ENCODE results near the gene LGALS1. TPM values are rescaled to one million over a fixed set of nuclear protein-coding genes. Genes with fewer than 3 reads are reported as not detected.

LGALS1 gene
- total RNA-seq, 1 experiment from 2014 or later, result 32.8 TPM

DNA sequence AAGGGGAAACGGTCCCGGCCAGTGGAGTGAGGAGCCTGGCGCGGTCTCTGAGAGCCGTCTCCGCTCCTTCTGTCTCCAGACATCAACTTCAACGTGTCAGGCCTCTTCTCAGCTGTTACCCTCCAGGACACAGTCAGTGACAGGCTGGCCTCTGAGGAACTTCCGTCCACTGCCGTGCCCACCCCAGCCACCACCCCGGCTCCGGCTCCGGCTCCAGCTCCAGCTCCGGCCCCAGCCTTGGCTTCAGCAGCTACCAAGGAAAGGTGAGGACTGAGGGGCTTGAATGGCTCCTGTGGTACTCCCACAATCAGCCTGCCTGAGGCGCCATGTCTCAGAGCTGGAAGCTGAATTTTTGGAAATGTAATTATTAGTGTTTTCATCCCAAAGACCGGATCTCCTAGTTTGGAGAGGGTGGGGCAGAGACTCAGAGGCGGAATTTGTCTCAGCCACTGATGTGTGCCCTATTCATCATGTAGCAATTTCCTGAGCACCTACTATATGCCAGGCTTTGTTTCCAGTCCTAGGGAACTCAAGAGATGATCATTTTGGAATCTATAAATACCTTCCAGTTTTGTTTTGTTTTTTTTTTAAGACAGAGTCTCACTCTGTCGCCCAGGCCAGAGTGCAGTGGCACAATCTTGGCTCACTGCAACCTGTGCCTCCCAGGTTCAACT, 24.8 kb upstream of the LGALS1 start:
- no peaks in the 10 kb centered on the region for H3K4me1 ChIP-seq (ENCODE audit: insufficient read depth, low read length)
- no peak overlapping the region for H3K14ac ChIP-seq (ENCODE audit: insufficient read depth, low read length)
- no peak overlapping the region for H3K18ac ChIP-seq (ENCODE audit: insufficient read length, low read depth, low read length)
- no peak overlapping the region for H3K4me3 Mint-ChIP-seq
- H3K27me3 Mint-ChIP-seq (ENCODE audit: low read depth), result no peaks in the 10 kb centered on the region
- H2BK5ac ChIP-seq (ENCODE audit: insufficient read length, low read length), result no peak overlapping the region
- H4K91ac ChIP-seq (ENCODE audit: insufficient read length, low read depth, low read length), result no peak overlapping the region
- no peak overlapping the region for H3K4ac ChIP-seq (ENCODE audit: low read depth, low read length)
- no peak overlapping the region for H2BK20ac ChIP-seq (ENCODE audit: low read depth, low read length, poor library complexity, severe bottlenecking)
- H2BK120ac ChIP-seq (ENCODE audit: low read depth, low read length, poor library complexity, severe bottlenecking), result no peak overlapping the region
- no peaks in the 10 kb centered on the region for H3K27me3 ChIP-seq (ENCODE audit: insufficient read depth, low read length)
- no peak overlapping the region for H4K8ac ChIP-seq (replicated peaks; ENCODE audit: insufficient read length, low read depth, low read length)
- H3K56ac ChIP-seq (ENCODE audit: insufficient read length, low read depth, low read length), result no peak overlapping the region
- H3K79me2 ChIP-seq (ENCODE audit: insufficient read depth, low read length), result no peaks in the 10 kb centered on the region
- peaks cover 10 to 70% (median 57%) of the 10 kb centered on the region in 3 experiments; a peak in 6 of 7 replicates for H3K36me3 Mint-ChIP-seq (ENCODE audit: insufficient read depth in 1 of 3, low read depth in 3 of 3)
- H3K27ac Mint-ChIP-seq, result no peak overlapping the region
- no peaks in the 10 kb centered on the region for H3K9me3 ChIP-seq (ENCODE audit: control insufficient read depth, low read depth, low read length)
- H3K9ac ChIP-seq (ENCODE audit: extremely low read depth, insufficient read length, low read length), result no peak overlapping the region
- no CpG with 5 or more reads among the region's 17 CpGs for WGBS (ENCODE audit: extremely low coverage, insufficient read length, low lambda C conversion rate)
- no peaks in the 10 kb centered on the region for H3K79me1 ChIP-seq (ENCODE audit: insufficient read depth, low read depth, low read length, poor library complexity, severe bottlenecking)
- no peak overlapping the region for H3K4me2 ChIP-seq (ENCODE audit: insufficient read depth, insufficient read length, low read length)
- no peak overlapping the region for H2AFZ ChIP-seq (ENCODE audit: low read length)
- H3K27ac ChIP-seq (ENCODE audit: insufficient read length, low read depth, low read length), result no peak overlapping the region
- no peak for DNase-seq
- no peak overlapping the region for H2BK12ac ChIP-seq (ENCODE audit: insufficient read length, low read depth, low read length)
- H3K4me1 Mint-ChIP-seq, result no peaks in the 10 kb centered on the region
- H3K23me2 ChIP-seq (ENCODE audit: insufficient read length, low read depth, low read length, poor library complexity, severe bottlenecking), result no peaks in the 10 kb centered on the region
- H2AK5ac ChIP-seq (ENCODE audit: insufficient read length, low read length), result no peak overlapping the region
- no peak overlapping the region for H2BK15ac ChIP-seq (ENCODE audit: low read depth, low read length)
- H4K20me1 ChIP-seq (ENCODE audit: control insufficient read depth, insufficient read depth, insufficient read length), result no peaks in the 10 kb centered on the region
- H3K23ac ChIP-seq (ENCODE audit: insufficient read length, low read depth, low read length), result no peak overlapping the region
- TF ChIP-seq, protein P1, sequence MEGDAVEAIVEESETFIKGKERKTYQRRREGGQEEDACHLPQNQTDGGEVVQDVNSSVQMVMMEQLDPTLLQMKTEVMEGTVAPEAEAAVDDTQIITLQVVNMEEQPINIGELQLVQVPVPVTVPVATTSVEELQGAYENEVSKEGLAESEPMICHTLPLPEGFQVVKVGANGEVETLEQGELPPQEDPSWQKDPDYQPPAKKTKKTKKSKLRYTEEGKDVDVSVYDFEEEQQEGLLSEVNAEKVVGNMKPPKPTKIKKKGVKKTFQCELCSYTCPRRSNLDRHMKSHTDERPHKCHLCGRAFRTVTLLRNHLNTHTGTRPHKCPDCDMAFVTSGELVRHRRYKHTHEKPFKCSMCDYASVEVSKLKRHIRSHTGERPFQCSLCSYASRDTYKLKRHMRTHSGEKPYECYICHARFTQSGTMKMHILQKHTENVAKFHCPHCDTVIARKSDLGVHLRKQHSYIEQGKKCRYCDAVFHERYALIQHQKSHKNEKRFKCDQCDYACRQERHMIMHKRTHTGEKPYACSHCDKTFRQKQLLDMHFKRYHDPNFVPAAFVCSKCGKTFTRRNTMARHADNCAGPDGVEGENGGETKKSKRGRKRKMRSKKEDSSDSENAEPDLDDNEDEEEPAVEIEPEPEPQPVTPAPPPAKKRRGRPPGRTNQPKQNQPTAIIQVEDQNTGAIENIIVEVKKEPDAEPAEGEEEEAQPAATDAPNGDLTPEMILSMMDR (conservative IDR thresholded peaks at IDR 0.05), result no peak
- H3T11ph ChIP-seq (ENCODE audit: low read length), result no peak overlapping the region
- H3K9me3 Mint-ChIP-seq, result no peaks in the 10 kb centered on the region
- H4K5ac ChIP-seq (ENCODE audit: insufficient read length, low read depth, low read length), result no peak overlapping the region
